Measurements from ENCODE around the gene RIT1. TPM values are rescaled to one million over a fixed set of nuclear protein-coding genes. Genes with fewer than 3 reads are reported as not detected.
A peak's percentile ranks its signal among the peaks of the same experiment; 100 is the strongest.

Gene RIT1
- total RNA-seq, 1 donor from 2014 or later: 34.3 TPM

DNA sequence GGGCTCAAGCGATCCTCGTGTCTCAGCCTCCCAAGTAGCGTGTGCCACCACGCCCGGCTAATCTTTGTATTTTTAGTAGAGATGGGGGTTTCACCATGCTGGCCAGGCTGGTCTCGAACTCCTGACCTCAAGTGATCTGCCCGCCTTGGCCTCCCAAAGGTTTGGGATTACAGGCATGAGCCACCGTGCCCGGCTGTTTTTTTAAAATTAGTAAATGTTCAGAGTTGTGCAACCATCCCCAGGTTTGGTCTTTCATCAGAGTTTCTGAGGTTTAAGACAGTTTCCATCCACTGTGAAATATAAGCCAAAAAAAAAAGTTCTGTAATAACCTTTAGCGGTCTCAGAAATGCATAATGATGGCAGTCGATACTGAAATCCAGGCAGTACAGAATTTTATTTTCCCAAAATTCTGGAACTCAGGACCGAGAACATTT, 52.3 kb downstream of the RIT1 start:
- DNase-seq (ENCODE audit: low spot score in 2 of 2, unreplicated experiment in 2 of 2): no peak
- Mint-ChIP-seq H3K27me3 (ENCODE audit: low read depth) (peaks cover 27% of the 10 kb centered on the region), H3K4me1 (peaks cover 14% of the 10 kb centered on the region), H3K4me3 (peak overlapping the region; percentile 75), H3K36me3 (peaks cover 6% of the 10 kb centered on the region), H3K9me3 (no peaks in the 10 kb centered on the region), H3K27ac (peak overlapping the region; percentile 87)
- TF ChIP-seq, protein P1, sequence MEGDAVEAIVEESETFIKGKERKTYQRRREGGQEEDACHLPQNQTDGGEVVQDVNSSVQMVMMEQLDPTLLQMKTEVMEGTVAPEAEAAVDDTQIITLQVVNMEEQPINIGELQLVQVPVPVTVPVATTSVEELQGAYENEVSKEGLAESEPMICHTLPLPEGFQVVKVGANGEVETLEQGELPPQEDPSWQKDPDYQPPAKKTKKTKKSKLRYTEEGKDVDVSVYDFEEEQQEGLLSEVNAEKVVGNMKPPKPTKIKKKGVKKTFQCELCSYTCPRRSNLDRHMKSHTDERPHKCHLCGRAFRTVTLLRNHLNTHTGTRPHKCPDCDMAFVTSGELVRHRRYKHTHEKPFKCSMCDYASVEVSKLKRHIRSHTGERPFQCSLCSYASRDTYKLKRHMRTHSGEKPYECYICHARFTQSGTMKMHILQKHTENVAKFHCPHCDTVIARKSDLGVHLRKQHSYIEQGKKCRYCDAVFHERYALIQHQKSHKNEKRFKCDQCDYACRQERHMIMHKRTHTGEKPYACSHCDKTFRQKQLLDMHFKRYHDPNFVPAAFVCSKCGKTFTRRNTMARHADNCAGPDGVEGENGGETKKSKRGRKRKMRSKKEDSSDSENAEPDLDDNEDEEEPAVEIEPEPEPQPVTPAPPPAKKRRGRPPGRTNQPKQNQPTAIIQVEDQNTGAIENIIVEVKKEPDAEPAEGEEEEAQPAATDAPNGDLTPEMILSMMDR (IDR thresholded peaks at IDR 0.05; ENCODE audit: unreplicated experiment): no peak

DNA sequence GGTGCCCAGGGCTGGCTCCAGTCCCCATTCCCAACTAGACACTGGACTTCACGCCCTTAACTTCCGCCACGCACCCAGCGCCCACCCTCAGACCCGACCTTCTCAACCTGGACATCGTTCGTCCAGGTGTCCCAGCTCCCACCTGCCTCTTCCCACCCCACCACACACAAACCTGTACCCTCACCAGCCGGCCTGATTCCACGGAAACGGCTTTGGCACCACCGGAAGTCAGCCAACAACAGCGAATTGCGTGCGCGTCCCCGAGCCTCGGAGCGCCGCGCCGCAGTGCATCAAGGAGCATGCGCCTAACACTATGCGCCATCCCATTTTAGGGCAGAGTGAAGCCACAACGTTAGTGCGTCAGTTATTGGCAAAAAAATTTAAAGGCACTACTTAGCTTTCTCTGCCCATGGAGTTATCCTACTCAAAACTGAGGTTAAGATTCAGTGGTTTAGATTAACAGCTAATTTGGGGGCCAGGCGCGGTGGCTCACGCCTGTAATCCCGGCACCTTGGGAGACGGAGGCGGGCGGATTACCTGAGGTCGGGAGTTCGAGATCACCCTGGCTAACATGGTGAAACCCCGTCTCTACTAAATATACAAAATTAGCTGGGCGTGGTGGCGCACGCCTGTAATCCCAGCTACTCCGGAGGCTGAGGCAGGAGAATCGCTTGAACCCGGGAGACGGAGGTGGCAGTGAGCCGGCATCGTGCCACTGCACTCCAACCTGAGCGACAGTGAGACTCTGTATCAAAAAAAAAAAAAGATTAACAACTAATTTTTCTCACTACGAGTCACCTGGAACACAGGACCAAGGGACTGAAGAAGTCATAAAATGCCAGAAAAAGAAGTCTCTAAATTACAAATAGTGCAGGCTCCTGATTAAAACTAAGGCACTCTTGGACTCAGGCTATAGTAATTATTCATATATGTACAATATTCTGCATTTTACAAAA, 53.9 kb downstream of the RIT1 start, which contains the start of gene GON4L:
Gene GON4L (minus strand): TSS at position 240 of the 956 bp plus-strand sequence. CDS start 3,434 bp downstream, outside the sequence.
- Mint-ChIP-seq H3K9me3 (no peaks in the 10 kb centered on the region), H3K36me3 (peaks cover 17% of the 10 kb centered on the region), H3K4me1 (peaks cover 14% of the 10 kb centered on the region), H3K27me3 (ENCODE audit: low read depth) (peaks cover 19% of the 10 kb centered on the region), H3K4me3 (peak within 1 kb of the TSS; percentile 91), H3K27ac (peak within 1 kb of the TSS; percentile 98)
- peak; percentile 60 to 86 for DNase-seq (ENCODE audit: low spot score in 2 of 2, unreplicated experiment in 2 of 2)
- TF ChIP-seq, protein P1 (IDR thresholded peaks at IDR 0.05; ENCODE audit: unreplicated experiment): no peak

DNA sequence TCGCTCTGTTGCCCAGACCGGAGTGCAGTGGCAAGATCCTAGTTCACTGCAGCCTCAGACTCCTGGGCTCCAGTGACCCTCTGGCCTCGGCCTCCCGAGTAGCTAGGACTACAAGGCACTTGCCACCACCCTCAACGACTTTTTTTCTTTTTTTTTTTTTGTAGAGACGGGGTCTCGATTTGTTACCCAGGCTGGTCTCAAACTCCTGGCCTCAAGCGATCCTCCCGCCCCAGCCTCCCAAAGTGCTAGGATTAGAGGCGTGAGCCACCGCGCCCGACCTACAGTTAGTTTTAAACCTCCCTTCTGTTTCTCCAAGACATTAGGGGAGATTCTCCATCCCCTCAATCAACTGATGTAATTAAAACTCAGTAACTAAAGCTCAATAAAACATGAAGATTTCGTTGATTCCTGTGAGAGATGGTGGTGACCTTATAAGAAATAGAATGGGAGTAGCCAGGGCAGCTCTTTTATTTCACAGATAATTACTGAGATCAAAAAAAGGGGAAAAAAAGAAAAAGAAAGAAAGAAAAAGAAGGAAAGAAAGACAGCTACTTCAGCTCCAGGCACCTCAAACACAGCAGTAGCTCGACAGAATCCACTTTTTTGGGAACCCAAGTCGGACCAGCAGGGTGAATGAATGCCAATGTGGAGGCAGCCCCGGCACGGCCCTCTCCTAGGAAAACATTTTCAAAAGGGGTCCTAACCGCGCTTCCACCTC, 54.7 kb downstream of the RIT1 start:
- Mint-ChIP-seq H3K4me1 (peaks cover 14% of the 10 kb centered on the region), H3K9me3 (no peaks in the 10 kb centered on the region), H3K27me3 (ENCODE audit: low read depth) (peaks cover 13% of the 10 kb centered on the region), H3K27ac (peak overlapping the region; percentile 98), H3K4me3 (peak overlapping the region; percentile 91), H3K36me3 (peaks cover 19% of the 10 kb centered on the region)
- TF ChIP-seq, protein P1 (IDR thresholded peaks at IDR 0.05; ENCODE audit: unreplicated experiment): no peak
- no peak for DNase-seq (ENCODE audit: low spot score in 2 of 2, unreplicated experiment in 2 of 2)

DNA sequence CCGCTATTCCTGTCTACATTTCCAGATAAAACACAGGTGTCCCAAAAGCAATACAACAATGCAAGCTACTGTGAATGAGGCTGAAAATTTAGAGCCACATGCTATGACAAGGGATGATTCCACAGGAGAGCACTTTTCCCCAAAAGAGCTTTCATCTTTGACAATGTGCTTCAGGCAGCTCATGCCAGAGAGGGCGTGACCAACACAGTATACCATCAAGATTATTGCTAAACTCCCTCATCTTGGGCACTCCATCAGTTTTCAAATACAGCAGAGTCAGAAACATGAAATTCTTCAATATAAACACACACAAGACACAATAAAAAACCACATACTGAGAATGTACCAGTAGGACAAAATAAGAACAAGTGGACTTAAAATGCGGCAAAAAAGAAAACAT, 60.8 kb downstream of the RIT1 start:
- Mint-ChIP-seq H3K4me1 (peaks cover 4% of the 10 kb centered on the region), H3K4me3 (no peak overlapping the region), H3K27ac (no peak overlapping the region), H3K9me3 (no peaks in the 10 kb centered on the region), H3K36me3 (peaks cover 41% of the 10 kb centered on the region), H3K27me3 (ENCODE audit: low read depth) (no peaks in the 10 kb centered on the region)
- TF ChIP-seq, protein P1 (IDR thresholded peaks at IDR 0.05; ENCODE audit: unreplicated experiment): no peak
- no peak for DNase-seq (ENCODE audit: low spot score in 2 of 2, unreplicated experiment in 2 of 2)

DNA sequence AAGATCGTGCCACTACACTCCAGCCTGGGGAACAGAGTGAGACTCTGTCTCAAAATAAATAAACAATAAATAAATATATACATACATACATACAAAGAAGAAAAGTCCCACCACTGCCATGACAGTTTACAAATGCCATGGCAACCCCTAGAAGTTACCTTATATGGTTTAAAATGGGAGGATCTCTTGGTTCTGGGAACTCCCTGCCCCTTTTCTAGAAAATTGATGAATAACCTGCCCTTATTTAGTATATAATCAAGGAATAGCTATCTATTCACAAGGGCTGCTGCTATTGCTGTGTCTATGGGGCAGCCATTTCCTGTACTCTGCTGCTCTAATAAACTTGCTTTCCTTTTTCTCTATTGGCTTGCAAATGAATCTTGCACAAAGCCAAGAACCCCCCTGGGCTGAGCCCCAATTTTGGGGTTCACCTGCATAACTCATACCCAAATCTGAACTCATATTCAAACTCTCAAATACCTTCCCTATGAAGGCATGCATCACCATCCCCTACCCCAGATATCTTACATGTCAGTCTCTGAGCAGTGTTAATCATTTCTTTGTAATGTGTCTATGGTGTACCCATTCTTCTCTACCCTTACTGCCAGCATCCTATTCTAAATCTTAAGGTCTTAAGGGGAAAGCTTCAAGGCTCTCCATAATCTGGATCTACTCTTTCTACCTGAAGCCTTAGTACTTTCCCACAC, 63.2 kb downstream of the RIT1 start:
- peaks cover 4% of the 10 kb centered on the region for H3K4me1 Mint-ChIP-seq
- peaks cover 43% of the 10 kb centered on the region for H3K36me3 Mint-ChIP-seq
- H3K9me3 Mint-ChIP-seq: no peaks in the 10 kb centered on the region
- H3K4me3 Mint-ChIP-seq: no peak overlapping the region
- no peak for DNase-seq (ENCODE audit: low spot score in 2 of 2, unreplicated experiment in 2 of 2)
- no peaks in the 10 kb centered on the region for H3K27me3 Mint-ChIP-seq (ENCODE audit: low read depth)
- TF ChIP-seq, protein P1 (IDR thresholded peaks at IDR 0.05; ENCODE audit: unreplicated experiment): no peak
- no peak overlapping the region for H3K27ac Mint-ChIP-seq

All from mesothelial cell of epicardium (in vitro differentiated cells).